GM19240 (cell line): ENCODE results near the gene MR1.
A peak's percentile ranks its signal among the peaks of the same experiment; 100 is the strongest.

Experiments
- DNase-seq: peaks from one replicate; pipeline ENCODE4 v3.0.0; 2011; ENCODE audit warnings: low spot score; ENCODE audit not compliant: insufficient read length

The MR1 gene

DNA sequence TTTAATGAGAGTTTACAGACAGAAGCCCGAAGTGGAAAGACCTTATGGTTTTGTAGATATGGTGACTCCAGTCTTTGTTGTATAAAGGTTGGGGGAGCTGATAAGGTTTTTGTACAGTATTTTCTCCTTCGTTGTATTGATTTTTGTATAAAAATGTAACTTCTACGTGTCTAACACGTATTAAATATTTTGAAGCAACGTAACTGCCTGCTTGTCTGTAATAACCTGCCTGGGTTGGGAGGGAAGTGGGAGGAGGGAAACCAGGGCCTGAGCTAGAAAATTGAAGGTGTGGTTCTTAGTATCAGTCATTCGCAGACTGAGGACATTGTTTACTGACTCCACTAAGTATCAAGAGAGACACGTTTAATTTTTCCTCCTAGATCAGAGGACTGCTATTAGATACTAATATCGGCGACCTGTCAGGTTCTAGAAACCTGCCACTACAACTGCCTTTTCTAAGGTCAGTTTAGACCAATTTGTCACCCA, 56.9 kb downstream of the MR1 start:
- no peak for DNase-seq

DNA sequence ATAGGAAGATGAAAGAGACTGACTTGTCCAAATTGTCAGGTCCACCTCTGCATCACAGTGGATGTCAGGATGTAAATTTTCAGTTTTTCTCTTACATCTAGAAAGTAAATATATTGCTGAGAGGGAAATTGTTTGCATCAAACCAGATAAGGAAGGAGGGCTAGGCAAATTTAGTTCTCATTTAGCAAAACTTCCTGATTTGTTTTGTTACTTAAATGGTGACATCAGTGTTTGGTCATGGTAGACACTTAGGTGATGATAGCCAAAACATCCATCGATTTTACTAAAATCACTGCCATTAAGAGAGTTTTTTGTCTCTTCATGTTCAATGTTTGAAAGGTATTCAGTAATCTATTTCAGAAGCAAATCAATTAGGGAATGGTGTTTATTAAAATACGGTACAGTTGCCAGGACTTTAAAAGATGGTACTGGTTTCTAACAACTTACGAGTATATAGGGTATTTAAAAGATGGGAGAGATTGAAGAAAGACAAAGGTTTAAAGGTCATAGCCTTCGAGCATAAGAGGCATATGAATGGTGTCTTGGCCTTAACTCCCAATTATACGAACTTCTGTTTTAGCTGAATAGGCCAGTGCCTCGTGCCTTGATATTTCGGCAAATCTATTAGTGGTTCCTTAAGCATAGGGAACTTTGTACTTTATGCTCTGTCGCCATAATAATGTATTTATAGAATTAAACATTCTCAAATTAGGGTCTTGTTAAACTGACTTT, 57.7 kb downstream of the MR1 start:
- DNase-seq: no peak

DNA sequence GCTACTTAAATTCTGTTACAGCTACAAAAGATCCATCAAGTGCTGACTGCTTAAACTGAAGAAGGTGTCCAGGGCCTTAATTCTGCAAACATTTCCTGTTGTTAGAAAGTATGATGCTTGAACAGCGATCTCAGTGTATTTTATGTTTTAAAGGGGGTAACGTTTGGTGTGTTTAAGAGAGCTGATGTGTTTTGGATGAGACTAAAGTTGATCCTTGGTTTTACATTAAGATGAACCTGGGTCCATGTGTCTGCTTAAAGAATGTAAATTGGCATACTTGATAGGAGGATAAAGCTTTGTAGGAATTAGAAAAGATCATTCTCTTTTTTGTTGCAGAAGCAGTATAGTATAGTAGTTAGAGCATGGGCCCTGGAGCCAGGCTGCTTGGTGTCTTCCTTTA, 58.3 kb downstream of the MR1 start:
- DNase-seq: no peak

DNA sequence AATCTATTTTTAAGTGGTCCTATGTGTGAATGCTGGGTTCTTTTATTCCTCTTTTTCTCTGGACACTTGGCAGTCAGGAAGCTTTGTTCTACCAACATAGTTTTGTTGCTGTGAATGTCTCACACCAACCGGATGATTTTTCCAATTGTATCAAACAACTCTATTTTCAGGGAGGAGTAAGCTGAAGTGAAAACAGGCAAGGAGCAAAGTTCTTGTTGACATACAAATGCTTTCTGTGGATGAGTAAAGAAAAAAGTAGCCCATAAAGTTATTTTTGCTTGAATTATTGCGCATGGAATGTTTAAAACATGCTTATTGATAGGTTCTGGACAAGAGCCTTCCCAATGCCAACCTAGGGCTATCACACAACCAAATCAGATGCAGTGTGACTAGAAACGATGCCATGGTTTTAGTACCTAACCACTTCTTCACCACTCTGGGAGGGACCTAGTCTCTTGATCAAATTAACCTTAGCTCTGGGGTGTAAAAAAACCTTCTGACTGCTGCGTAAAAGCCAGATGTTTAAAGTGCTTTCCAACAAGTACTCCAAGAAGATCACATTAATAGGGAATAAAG, 59.2 kb downstream of the MR1 start:
- DNase-seq: no peak

DNA sequence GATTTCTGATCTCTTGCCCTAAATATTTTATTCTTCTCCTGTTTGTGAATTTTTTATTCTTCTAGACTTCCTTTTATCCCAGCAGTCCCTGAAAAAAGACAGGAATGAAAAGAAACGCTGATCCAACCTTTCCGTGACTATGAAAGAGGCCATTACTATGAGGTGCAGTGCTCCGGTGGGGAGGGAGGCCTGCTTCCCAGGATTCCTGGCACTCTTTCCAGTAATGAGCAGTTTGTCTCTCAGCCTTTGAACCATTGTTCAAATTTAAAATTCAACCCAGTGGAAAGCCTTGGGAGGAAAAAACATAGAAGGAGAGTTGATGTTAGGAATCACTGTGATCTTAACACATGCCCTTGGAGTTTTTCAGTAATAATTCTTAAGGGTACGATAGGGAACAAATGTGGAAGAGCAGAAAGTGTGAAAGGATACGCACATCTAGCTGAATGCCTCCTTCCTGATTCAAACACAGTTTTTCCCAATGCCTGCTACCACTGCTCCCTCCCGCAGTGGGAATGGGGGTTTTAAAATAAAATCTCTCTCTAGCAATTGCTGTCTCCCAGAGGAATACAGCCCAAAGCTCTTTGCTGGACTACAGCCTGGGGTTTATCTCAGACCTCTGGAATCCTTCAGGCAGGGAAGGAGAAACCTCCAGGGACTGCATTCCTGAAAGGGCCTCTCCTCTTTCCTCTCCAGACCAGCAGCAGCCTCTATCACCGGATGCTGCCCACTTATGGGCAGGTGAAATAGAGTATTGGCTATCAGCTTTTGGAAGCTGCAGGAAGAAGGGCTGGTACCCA, 60.8 kb downstream of the MR1 start:
- DNase-seq: no peak

DNA sequence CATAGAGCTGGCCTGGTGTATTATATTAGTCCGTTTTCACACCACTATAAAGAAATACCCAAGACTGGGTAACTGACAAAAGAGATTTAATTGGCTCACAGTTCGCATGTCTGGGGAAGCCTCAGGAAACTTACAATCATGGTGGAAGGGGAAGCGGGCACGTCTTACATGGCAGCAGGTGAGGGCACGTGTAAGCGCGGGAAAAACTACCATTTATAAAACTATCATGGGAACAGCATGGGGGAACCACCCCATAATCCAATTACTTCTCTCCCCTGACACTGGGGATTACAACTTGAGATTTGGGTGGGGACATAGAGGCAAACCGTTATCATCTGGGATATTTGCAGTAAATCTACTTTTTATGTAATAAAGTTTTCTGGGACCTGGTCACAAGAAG, 61.5 kb downstream of the MR1 start:
- DNase-seq: no peak

DNA sequence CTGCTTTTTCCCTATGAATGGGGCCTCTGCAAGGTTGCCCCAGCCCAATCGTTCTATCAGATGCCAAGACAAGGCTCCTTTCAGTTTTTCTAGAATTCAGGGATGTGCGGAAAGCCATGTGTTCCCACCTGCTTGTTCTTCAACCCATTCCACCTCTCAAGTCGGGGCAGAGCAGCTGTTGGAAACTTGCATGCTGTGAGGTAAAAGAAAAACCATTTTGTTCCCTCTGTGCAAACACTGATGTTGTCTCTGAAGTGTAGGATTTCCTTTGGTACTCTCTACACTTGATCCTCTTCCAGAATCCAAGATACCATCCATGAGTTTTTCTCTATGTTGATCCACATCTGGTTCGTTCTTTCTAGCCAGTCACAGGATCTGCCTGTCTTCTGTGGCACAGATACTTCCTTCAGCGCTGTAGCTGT, 62.0 kb downstream of the MR1 start:
- DNase-seq: no peak

DNA sequence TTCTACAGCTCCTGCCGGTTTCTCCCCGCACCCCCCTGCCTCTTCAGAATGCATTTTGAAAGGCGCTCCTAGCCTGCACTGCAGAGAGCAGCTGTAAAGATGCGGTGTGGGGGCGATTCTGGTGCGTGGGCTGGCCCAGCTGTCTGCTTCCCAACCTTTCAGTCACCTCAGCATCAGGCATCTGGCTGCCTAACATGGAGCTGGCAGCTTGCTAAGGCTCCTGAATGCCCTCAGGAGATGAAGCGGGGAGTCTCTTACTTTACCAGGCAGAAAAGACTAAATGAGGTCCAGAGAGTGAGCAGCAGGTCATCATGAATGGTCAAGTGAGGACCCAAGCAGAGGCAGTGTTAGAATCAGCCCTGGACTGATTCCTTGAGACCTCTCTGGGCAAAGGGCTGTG, 63.5 kb downstream of the MR1 start:
- no peak for DNase-seq

DNA sequence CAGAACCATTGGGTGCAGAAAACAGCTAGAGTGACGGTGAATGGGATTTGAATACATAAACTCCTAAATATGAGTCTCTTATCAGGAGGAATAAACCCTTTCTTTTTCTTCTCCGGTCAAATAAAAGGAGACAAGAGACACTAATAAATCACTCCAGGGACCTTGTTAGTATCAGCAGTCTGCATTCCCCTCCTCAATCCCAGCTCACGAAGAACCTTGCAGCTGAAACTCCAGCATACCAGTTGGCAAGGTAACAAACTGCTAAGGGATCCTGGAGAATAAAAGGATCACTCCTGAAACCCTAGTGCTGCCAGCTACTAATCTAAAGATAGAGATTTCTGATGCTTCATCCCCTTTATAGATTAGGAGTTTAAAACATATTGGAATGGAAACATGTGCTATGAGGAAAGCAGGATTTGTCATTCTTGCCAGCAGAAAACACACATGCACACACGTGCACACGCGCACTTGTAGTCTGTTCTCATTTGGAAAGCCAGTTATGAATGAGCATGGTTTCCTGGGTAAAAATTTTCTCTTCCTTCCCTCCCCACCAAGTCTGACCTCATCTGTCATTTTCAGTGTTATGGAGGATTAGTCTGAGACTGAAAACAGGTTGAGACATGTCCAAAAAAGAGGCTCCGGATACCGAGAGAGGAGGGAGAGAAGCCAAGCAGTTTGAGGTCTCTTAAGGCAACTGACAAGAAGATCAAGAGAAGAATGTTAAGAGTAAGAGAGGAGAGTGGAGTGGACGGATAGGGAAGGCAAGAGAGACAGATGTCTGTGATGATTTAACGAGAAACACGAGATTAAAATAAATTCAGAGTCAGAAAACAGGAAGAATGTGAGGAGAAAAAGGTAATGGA, 65.6 kb downstream of the MR1 start:
- DNase-seq: no peak

DNA sequence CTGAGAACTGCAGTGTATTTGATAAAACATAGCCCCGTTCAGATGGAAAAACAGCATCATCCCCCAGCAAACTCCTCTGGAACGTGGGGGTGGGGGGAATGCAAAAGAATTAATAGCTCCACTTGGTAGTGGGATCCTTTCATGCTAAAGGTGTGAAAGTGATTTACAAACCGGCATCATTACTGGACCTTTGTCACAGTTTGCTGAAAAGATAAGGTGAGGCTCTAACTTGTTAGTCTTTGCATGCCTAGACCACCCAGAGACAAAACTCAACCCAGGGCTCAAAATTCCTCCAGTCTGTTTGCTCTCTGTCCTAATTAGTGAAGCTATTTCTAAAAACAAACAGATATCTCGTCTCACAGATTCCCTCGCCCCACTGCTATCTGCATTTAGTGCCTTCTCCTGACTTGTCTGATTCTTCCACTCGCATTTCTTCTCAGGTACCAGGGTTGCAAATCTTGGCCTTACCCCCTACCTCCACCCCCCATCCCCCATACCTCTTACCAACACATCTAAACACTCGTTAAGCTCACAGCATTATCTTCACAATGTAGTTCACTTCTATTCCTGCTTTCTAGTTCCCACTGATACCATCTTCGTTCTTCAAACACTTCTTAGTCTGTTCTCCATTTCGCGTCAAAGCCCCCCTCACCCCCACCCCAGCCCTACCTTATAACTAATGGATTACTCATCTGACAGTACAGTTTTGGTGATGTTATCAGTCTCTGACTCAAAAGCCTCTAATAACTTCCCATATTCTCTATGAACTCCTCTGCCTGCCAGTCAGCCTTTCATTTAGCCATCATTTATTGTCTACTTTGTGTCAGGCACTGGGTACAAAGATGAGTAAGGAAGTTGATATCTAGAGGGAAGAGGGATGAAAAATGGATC, 66.5 kb downstream of the MR1 start:
- DNase-seq: no peak

DNA sequence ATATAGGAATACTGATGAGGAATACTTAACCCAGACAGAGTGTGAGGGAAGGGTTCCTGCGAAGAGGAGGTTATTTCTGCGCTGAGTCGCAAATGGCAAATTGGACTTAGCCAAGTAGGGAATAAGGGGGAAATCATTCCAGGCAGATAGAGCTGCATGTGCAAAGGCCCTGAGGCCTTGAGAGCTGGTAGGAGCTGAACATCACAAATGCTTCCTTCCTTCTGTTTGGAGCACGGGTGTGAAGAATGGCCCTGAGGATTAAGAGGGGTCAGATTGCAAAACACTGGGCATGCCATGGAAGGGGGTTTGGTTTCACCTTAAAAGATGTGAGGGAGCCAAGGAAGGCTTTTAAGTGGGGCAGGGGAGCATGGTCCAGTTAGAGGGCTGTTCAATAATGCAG, 67.2 kb downstream of the MR1 start:
- no peak for DNase-seq

DNA sequence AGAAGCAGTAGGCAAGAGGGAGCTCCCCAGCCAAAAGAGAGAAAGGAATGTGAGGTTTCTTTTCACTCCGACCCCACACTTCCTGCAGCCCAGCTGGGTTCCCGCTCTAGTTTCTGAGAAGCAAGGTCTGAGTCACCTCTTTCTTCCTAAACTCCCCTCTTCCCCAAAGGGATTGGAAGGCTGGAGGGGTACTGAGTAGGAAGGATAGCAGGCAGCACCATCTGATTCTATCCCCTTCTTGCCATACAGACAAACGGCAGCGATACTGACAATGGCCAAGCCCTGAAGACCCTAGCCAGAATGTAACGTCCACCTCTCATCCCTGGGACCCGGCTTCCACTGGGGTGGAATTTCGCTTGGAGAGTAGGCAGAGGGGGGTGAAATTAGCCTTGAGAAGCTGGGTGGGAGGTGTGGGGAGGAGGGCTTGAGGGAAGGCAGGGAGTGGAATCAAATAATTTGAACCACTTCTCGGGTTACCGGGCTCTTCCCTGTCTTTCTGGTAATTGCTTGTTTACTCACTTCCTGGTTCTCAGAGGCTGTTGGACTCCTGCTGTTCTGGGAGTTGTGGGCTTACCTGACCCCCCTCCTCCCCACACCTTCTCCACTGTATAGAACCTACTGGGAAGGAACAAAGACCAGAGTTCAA, 67.9 kb downstream of the MR1 start:
- no peak for DNase-seq

DNA sequence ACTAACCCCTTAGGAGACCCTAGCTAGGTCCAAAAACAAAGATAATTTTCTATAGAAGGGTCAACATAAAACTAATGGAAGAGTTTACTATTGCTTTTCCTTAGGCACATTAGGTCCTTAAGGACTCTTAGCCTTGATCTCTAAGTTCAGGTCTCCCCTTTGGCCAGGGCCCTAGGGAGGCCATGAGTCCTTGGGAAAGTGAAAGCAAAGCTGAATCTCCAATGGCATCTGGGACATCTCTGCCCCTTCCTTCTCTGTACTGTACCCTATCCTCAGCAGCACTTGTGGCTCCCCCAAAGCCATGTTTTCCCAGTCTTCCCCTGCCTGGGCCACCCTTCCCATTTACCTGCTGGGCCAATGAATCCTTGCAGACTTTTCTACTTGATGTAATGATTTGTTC, 69.1 kb downstream of the MR1 start:
- no peak for DNase-seq

DNA sequence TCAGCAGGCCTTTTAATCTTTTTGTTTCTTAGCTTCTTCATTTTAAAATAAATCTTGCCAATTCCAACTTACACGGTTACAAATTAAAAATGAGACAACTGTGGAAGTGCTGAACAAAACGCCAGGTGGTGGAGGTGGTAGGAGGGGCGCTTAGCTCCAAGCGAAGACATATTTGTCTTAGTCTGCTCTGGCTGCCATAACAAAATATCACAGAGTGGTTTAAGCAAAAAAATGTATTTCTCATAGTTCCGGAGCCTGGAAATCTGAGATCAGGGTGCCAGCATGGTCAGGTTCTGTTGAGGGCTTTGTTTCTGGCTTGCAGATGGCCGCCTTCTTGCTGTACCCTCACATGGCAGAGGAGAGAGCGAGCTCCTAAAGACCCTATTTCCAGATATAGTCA, 69.6 kb downstream of the MR1 start:
- DNase-seq: no peak

DNA sequence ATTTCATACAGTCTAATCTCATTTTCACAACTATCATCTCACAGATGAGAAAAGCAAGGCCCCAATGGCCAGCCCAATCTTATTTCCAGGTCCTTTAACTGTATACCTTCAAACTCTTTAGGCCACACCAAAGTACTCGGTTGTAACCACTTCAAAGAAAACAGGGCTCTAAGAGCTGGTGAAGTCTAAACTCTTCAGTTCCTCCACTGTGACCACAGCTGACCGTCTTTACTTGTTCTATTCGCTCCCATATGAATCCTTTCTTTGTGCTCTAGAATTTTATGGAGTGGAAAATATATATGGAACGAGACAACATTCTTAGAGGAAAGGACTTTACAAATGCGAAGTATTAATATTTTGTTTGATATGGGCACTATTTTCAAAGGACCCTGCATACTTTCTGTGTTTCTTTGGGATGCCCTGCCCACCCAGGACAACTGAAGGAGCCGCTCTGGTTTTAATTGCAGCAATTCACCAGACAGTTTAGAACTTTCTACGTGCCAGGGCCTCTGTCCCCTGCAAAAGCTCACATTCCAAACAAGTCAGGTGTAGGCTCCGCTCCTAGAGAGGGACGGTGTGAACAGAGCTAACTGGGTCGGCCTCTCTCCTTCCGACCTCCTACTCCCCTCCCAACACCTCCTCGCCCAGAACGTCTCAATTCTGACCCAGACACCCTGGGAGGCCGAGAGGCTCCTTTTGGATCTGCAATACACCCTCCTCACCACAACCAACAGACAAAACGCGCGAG, 70.4 kb downstream of the MR1 start:
- no peak for DNase-seq

DNA sequence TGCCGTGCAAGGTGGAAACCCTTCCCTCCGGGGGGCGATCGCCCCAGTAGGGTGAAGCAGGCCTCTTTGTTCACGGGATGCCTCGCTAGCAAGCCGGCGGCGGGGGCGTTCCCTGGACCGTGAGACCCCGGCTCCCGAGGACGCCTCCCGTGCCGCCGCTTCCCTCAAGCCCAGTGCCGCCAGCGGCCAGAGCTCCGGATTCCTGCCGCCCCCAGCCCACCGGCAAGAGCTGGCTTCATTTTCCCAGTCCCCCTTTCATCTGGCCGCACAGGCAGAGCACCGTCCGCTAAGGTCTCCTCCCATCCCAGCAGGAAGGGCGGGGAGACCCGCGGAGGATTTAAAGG, 71.0 kb downstream of the MR1 start:
- no peak for DNase-seq

DNA sequence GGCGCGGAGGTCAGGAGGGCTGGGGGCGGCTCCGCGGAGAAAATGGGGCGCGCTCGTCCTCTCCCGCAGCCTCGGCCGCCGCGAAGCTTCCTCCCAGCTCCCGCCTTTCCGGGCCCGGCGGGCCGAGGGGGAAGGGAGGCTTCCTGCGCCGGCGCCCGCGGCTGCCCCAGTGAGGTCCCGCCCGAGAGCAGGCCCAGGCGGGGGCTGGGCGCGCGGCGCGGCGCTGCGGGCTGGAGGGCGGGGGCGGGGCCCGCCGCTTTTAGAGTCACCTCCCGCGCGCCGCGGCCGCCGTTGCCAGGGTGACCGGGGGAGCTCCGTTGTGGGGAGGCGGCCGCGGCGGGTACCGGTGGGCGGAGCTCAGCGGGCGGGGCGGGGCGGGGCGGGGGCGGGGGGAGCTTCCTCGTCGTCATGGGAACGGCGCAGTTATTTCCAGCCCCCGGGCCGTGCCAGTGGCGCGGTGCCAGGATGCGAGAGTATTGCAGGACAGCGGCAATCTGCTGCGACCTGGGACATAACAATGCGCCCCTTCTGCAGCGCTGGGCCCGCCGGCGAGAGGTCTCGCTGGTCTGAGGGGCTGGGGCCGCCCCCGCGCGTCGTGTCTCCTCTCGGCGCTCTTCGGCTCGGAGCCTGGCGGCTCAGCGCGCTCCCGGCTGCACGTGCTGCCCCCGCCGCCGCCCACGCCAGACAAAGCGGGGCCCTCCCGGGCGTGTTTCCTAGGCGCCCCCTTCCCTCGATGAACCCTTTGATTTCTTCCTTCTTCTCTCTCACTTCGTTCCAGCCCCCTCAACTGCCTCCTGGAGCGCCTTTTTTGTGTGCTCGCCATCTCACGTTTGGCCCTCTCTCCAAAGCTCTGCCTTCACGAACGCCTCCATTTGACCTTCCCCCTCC, 71.6 kb downstream of the MR1 start:
- DNase-seq: peak; percentile 83

DNA sequence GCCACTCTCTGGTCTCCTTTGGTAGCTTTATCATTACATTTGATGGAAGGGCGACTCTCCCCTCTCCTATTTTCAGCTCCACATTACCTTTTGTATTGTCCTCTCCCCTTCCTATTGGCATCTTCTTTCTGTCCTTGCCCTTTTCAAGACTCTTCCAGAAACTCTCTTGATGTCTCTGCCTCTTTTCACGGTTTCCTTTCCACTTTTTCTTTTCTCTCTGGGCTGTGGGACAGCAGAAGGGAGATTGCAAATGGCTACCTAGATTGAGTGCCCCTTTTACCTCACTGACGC, 72.2 kb downstream of the MR1 start:
- DNase-seq: no peak

DNA sequence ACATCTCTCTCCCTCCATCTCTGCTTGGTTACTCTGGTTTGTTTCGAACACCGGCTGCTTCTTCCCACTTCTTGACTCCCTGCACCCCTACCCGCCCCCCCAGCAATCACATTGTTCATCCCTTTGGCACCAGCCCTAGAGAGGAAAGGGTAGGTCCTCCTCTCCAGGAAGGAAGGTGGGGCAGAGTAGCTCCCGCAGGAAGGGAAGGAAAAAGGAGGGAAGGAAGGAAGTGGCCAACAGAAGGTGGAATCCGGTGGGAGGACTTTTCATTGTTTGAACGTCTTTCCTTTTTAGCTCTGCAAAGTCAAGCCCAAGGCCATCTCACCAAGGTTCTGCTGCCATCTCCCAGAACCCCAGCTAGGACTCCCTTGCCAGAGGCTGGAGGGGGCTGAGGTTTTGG, 72.7 kb downstream of the MR1 start:
- DNase-seq: no peak
